Suppressor macrophage (primary cell): ENCODE measurements around the gene SREBF2.
A peak's percentile ranks its signal among the peaks of the same experiment; 100 is the strongest.

Source experiments
- DNase-seq, 4 experiments: peaks; one replicate each; pipeline ENCODE4 v3.0.0-alpha.2; 2020 to 2022

SREBF2 gene

GRCh38 chr22:41922940-41923594 is 90.2 kb downstream of the SREBF2 start:
- DNase-seq, result no peak

- DNase-seq, result no peak
Observed at GRCh38 chr22:41923595-41924276, 90.8 kb downstream of the SREBF2 start.

- DNase-seq, result peak; percentile 67 to 83 (median 76)
Observed at GRCh38 chr22:41925783-41926460, 93.0 kb downstream of the SREBF2 start.

- DNase-seq, result no peak
Observed at GRCh38 chr22:41927813-41928212, 94.9 kb downstream of the SREBF2 start.

- no peak for DNase-seq
Observed at GRCh38 chr22:41928593-41929417, 95.9 kb downstream of the SREBF2 start.

DNA sequence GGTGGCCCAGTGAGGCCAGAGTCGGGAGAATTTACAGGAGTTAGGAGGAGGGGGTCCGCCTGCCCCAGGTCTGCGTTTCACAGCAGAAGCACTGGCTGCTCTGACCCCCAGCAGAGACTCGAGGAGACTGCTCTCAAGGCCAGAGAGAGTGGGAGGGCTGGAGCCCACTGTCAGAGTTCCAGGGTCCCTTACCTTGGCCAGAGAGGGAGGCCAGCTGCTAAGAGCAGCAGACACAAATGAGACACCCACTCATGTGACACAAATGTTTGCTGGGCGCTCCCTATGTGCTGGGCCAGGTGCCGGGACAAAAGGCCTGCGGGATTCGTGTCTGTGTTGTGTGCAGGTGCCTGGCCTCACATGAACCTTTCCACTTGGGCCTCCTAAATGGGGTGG is 96.5 kb downstream of the SREBF2 start:
- no peak for DNase-seq

DNA sequence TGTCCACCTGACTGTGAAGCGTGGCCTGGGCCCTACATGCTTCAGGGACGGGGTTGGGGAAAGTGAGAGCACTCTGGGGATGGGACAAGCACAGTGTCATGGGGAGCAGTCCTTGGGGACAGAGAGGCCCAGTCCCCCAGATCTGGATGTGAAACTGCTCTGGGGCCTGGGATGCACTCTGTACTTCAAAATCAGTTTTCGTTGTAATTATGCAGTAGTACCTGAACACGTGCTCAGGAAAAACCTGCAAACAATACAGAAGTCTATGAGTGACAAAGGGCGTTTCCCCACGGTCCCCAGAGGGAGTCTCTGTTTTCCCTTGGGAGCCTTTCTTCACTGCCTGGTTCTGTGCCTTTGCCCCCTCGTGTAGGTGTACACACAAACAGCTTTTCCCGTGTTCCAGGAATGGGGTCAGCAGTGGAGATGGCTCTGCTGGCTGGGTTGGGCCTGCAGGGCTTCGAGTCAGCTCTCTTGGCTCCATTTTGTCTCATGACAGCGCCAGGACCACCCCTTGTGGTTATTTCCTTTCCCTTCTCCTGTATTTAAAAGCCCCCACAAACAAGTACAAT is 98.9 kb downstream of the SREBF2 start:
- DNase-seq, result no peak

DNA sequence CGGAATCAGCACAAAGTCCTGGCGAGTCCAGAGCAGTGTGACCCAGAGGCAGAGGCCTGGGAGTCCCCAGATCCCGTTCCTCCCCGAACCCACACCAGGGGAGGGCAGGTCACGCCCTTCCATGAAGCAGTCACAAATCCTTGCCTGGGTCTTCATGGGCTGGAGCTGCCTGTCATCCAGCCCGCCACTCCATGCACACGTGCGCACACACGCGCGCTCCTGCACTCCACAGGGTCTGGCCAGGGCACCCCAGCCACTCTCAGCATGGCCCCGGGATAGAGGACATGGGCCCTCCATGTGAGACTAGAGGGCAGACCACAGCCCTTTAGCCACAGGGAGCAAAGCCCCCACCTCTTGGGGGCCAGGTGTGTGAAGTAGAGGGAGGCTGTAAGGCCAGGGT is 99.4 kb downstream of the SREBF2 start:
- no peak for DNase-seq

GRCh38 chr22:41933411-41934177 is 100.7 kb downstream of the SREBF2 start:
- DNase-seq, result no peak

- DNase-seq, result no peak
Observed at GRCh38 chr22:41934284-41935014, 101.5 kb downstream of the SREBF2 start.

DNA sequence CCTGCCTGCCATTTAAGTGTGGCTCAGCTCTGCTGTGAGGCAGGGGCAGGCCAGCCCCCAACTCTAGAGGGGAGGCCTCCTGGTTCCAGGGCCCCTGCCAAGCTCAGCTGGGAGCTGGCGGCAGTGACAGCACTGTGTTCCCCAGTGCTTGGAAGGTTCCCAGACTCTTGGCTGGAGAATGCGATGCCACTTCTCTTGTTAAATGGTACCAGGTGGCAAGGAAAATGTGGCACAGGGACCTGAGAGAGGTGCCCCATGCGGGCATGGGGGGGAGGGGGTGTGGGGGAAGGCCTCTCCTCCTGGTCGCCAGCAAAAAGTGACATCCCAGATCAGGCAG is 102.1 kb downstream of the SREBF2 start:
- DNase-seq, result no peak

- no peak for DNase-seq
Observed at GRCh38 chr22:41935509-41935908, 102.6 kb downstream of the SREBF2 start.

GRCh38 chr22:41936894-41937169 is 103.9 kb downstream of the SREBF2 start:
- no peak for DNase-seq

GRCh38 chr22:41939981-41940831 is 107.3 kb downstream of the SREBF2 start:
- peak; percentile 26 to 57 (median 44) for DNase-seq

DNA sequence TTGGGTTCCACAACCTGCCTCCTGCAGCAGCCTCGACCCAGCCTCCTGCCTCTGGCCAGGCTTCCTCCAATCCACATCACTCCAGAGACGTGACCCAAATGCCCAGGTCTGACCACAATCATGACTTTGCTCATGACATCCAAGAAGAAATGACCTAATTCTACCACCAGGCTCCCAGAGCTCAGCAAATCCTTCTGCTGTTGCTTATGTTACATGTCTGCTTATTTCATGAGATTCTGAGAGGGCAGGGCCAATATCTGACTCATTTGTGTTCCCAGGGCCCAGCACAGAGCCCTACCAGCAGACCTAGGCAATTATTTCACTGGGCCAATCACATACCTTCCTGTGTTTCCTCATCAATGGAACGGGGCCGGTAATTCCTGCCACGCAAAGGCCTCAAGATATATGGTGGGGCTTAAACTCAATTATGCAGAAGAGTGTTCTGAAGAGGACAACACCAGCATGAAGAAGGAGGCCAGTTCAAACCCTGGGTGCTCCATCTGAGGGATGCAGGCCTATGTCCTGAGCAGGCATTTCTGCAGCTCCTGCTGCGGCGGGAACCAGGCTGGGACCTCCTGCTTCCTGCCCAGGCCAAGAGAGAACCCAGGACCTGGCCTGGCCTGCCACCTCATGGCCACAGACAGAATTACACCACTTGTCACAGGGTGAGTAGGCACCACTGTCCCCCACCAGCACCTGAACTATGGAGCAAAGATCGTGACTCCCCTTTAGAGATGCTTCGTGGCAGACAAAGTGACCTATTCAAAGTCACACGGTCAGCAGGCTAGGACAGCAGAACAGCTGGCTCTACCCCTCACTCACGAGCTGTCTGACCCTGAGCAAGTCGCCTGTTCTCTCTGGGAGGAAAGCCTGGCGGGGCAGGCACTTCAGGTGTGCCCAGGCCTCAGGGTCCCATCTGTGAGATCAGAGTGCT is 108.2 kb downstream of the SREBF2 start:
- peak; percentile 84 to 89 (median 86) for DNase-seq

DNA sequence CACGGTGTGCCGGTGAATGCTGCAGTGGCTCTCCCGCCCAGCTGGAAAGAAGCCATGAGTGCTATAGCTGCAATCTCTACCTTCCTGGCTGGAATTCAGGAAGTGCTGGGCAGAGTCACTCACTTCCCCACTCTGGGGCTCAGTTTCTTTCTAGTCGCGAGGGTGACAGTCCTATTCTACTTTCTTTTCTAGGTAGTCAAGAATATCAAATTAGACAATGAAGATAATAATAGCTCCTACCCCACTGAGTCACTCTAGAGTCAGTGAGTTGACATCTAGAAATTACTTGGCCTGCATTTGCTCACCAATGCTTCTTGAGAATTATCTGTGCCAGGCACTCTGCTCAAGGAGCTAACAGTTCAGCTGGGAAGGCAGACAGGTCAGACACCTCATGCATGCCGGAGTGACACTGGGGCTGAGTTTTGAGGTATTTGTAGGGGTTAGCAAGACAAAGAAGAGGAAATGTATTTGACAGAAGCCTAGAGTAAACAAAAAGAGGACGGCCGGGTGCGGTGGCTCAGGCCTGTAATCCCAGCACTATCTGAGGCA is 110.8 kb downstream of the SREBF2 start:
- peak; percentile 43 to 65 (median 64) for DNase-seq

- DNase-seq, result peak; percentile 94 to 97 (median 95)
Observed at GRCh38 chr22:41946629-41947423, 113.9 kb downstream of the SREBF2 start, which contains the start of gene CENPM. CENPM (minus strand) TSS chr22:41947152; CDS start chr22:41947076, 76 bp downstream.
